Stimulated activated CD4-positive, alpha-beta T cell treated with anti-CD3 and anti-CD28 coated beads, Interleukin-12 subunit alpha, Interleukin-12 subunit beta, amount 100 ng/mL, for 24 hours (primary cell): Measurements from ENCODE around the gene HIF3A.
"Not testable (repeated sequence)": the region's sequence is repeated elsewhere in the genome, so short reads cannot be mapped to it uniquely, and the experiment has no call there.

Experiments used
- DNase-seq, 2 experiments: peaks; one replicate each; pipeline ENCODE4 v3.0.0-alpha.2; 2020; ENCODE audit warnings: low read depth in 2 of 2

HIF3A gene

DNA sequence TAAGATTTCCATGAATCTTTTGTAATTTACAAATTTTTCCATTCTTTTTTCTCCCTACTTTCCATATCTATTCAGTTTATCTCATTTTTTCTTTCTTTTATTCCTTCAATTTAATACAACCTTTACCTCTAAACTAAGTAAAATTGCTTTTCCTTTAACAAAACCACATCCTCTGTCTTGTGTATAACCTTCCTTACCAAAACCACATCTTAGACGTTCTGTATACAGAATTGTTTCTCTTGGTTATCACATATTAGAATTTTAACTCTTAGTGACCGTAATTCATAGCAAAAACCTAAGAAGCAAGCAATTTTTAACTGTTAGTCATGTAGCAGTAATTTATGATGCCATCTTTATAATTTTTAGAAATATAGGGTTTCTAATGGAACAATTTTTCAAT is 65.1 kb downstream of the HIF3A start:
- DNase-seq = no peak

DNA sequence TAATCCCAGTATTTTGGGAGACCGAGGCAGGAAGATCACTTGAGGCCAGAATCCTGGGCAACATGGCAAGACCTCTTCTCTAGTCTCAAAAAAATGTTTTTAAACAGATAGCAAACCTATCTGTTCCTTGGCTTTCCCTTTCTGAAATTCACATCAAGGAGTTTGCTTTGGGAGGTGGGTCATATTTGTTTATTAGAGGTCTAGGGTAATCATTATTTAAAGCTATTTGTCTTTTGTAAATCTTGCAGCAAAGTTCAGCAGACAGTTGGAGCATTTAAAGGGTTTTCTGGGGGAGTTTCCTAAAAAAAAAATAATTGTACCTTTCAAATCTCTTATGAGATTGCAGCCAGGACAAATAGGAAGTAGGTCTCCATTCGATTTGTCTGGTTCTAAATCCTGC is 67.5 kb downstream of the HIF3A start:
- DNase-seq = no peak

DNA sequence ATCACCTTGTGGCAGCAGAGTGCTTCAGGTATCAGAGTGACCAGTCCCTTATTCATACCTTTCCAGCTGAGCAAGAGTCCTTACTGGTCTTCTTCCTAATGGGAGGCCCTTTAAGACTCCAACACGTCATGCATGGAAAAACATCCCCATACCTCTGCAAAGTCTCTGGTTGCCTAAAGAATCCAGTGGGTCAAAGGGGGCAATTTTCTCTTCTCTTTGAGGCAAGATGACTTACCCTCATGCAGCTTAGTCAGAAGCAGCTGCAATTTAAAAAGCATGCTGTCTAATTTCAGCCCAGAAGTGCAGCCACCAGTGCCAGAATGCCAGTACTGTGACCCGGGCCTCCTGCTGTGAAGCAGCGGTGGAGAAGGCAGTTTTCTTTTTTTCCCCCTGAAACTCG is 68.7 kb downstream of the HIF3A start:
- DNase-seq = no peak

DNA sequence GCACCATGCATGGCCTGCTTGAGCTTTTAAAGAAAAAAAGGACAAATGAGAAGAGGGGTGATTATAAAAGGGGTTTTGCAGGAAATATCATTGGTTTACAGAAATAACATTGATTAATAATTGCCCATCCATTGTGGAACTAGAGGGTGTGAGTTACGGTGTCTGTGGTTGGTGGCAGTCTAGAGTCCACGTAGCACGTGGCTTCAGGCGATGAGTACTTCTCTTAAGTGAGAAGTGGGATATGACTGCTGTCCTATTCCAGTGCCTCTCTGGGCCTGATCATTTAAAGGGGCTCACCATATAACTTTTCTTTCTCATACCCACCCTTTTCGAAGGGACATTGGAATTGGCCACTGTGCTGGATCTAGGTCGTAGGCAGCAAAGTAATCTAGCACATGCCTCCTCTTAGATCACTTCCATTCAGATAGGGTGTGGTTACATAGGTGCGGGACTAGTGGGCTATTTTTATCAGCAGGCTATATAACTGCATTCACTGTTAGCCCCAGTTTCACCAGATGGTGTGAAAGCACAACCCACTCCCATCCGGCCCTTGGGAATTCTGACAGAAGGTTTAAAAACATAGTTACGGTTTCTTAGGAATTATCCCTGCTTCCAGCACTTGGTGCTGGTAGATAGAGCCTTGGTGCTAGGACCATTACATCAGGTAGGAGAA is 69.9 kb downstream of the HIF3A start:
- no peak for DNase-seq

- DNase-seq = no peak
Measured at GRCh38 chr19:46367426-46367825, 70.6 kb downstream of the HIF3A start.

DNA sequence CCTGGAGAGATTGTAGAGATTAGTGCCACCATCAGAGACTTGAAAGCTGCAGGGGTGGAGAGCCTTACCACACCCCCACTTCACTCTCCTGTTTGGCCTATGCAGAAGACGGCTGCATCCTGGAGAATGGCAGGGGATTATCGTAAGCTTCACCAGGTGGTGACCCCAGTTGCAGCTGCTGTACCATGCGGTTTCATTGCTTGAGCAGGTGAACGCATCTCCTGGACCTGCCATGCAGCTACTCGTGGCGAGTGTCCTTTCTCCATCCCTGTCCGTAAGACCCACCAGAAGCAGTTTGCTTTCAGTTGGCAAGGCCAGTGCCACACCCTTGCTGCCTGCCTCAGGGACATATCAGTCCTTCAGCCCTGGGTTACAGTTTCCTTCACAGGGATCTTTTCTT is 71.3 kb downstream of the HIF3A start:
- DNase-seq = no peak

DNA sequence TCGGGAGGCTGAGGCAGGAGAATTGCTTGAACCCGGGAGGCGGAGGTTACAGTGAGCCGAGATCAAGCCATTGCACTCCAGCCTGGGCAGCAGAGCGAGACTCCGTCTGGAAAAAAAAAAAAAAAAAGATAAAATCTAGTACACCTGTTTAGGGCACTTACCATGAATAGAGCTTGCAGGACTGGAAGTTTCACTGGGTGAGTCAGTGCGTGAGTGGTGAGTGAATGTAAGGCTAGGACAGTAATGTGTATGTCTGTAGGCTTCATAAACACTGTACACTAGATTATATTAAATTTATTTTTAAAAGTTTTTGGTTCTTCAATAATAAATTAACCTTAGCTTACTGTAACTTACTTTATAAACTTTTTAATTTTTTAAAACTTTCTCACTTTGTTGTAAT is 73.0 kb downstream of the HIF3A start:
- DNase-seq = no peak

DNA sequence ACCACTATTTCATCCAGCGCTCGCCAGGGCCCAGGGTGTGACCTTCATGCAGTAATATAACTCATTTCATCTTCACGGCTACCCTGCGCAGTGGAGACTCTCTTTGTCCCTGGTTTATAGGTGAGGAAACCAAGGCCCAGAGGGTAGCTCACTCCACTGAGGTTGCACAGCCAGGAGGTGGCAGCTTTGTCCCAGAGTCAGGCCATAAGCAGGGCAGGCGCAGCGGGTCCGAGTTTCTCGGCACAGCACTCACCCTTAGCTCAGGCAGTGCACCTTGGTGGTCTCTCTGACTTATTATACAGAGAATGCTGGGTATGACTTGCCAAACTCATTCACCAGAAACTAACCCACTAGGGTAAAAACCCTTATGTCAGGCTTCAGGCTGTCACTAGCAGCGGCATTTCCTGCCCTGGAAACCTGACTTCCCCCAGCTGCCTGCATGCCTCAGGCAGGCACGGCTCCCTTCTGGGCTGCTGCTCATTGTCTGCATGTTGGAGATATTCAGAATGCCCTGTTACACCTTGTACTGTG is 74.6 kb downstream of the HIF3A start:
- no peak for DNase-seq

DNA sequence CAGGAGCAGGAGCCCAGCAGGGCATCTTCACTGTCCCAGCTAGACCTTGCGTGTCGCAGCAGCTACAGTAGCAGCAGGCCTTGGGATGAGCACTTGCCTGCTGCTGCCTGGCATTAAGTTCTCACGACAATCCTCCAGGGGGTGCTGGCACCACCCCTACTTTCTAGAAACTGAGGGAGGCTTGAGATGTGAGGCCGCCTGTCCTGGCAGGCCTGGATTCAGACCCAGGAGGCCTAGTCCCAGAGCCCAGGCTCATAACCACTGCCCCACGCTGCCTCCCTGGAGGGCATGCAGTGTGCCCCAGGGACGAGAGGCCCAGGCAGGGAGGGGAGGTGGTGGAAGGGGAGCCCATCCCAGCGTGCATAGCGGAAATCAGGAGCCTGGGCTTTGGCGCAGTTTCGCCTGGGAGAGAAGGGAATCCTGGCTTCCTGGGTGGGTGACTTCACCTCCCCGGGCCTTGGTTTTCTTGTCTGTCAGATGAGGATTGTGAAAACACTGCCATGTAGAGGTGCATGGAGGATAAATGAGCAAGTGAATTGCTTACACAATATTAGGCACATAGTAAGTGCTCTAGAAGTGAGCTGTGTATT is 76.2 kb downstream of the HIF3A start:
- DNase-seq = no peak

- no peak for DNase-seq
Measured at GRCh38 chr19:46373491-46374359, 76.9 kb downstream of the HIF3A start.

- DNase-seq = no peak
Measured at GRCh38 chr19:46374536-46375475, 78.0 kb downstream of the HIF3A start.

- not testable (repeated sequence) for DNase-seq
Measured at GRCh38 chr19:46375476-46376067, 78.7 kb downstream of the HIF3A start.

GRCh38 chr19:46376241-46377153 is 79.7 kb downstream of the HIF3A start:
- DNase-seq = no peak

DNA sequence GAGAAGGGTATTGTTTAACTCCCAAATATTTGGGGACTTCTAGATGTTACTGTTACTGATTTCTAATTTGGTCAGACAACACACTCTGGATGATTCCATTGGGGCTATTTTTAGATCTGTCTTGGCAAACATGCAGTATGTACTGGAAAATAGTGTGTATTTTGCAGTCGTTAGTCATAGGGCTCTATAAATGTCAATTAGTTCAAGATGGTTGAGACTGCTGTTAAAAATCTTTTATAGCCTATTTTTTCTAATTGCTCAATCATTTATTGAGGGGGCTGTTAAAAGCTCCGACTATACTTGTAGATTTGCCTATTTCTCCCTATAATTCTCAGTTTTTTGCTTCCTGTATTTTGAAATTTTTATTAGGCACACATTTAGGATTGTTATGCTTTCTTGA is 81.4 kb downstream of the HIF3A start:
- DNase-seq = no peak

DNA sequence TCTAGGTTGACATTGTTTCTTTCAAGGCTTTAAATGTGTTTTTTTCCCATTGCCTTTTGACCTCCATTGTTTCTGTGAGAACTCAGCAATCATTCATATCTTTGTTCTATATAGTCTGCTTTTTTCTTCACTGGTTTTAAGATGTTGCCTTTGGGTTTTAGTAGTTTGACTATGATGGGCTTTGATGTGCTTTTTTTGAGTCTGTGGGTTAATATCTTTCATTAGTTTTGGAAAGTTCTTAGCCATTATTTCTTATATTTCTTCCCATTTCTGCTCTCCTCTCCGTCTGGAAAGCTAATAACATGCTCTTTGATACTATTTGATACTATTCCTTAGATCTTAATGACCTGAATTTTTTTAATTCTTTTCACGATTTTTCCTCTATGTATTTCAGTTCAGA is 83.8 kb downstream of the HIF3A start:
- DNase-seq = no peak

GRCh38 chr19:46381346-46381745 is 84.5 kb downstream of the HIF3A start:
- DNase-seq = no peak

GRCh38 chr19:46381756-46382345 is 85.0 kb downstream of the HIF3A start:
- no peak for DNase-seq

DNA sequence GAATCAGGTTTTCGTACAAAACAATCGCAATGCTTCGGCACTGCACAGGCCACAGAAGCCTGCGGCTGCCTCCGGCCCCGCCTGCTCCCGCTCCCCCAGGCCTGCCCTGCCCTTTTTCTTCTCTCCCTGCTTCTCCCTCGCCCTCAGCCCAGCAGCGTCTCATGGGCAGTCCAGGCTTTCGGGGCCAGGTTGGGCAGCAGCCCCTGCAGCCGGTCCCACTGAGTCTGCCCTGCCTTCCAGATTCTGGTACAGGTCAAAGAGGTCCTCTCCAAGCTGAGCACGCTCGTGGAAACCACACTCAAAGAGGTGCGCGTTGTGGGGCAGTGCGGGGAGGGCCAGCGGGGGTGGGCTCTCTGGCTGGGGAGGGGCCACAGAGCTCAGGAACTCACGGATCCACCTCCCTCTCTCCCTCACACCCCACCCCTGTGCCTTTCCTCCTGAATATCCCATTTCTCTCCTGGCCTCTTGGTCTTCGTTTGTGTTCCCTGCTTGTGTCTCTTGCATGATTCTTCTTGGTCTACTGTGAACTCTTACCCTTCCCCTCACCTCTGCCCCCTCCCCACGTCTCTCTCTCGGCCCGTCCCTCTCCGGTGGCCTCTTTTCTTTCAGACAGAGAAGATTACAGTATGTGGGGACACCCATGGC is 86.5 kb downstream of the HIF3A start:
- DNase-seq = no peak

- DNase-seq = no peak
Measured at GRCh38 chr19:46383846-46384245, 87.0 kb downstream of the HIF3A start.
